Stimulated activated CD4-positive, alpha-beta T cell treated with anti-CD3 and anti-CD28 coated beads, Interleukin-12 subunit alpha, Interleukin-12 subunit beta, amount 100 ng/mL, for 48 hours (primary cell): ENCODE measurements around the gene TADA2A.
"Not testable (repeated sequence)": the region's sequence is repeated elsewhere in the genome, so short reads cannot be mapped to it uniquely, and the experiment has no call there.

ENCODE experiments used
- DNase-seq, 3 donors: peaks; one replicate each; pipeline ENCODE4 v3.0.0-alpha.2; 2020; ENCODE audit warnings: low read depth in 2 of 3, low spot score in 1 of 3

The TADA2A gene

GRCh38 chr17:37490638-37491614, 84.2 kb downstream of the TADA2A start:
- DNase-seq, result no peak

GRCh38 chr17:37492167-37492566, 85.5 kb downstream of the TADA2A start:
- DNase-seq, result no peak

GRCh38 chr17:37493249-37494027, 86.8 kb downstream of the TADA2A start:
- no peak for DNase-seq

- no peak for DNase-seq
Observed at GRCh38 chr17:37494401-37494831, 87.7 kb downstream of the TADA2A start.

GRCh38 chr17:37494971-37495370, 88.3 kb downstream of the TADA2A start:
- no peak for DNase-seq

GRCh38 chr17:37500378-37500777, 93.7 kb downstream of the TADA2A start:
- no peak for DNase-seq

GRCh38 chr17:37502009-37502936, 95.6 kb downstream of the TADA2A start:
- no peak for DNase-seq

GRCh38 chr17:37503148-37503547, 96.5 kb downstream of the TADA2A start:
- DNase-seq, result no peak

- DNase-seq, result no peak
Observed at GRCh38 chr17:37505333-37505732, 98.6 kb downstream of the TADA2A start.

- DNase-seq, result no peak
Observed at GRCh38 chr17:37506678-37507077, 100.0 kb downstream of the TADA2A start.

GRCh38 chr17:37507111-37507510, 100.4 kb downstream of the TADA2A start:
- DNase-seq, result no peak

GRCh38 chr17:37510056-37510455, 103.4 kb downstream of the TADA2A start:
- no peak for DNase-seq

- DNase-seq, result not testable (repeated sequence)
Observed at GRCh38 chr17:37511642-37512041, 105.0 kb downstream of the TADA2A start.

- DNase-seq, result no peak
Observed at GRCh38 chr17:37512442-37513068, 105.9 kb downstream of the TADA2A start.

GRCh38 chr17:37513711-37514110, 107.0 kb downstream of the TADA2A start:
- no peak for DNase-seq

GRCh38 chr17:37516127-37516571, 109.5 kb downstream of the TADA2A start:
- DNase-seq, result no peak

GRCh38 chr17:37517881-37518280, 111.2 kb downstream of the TADA2A start:
- no peak for DNase-seq

GRCh38 chr17:37518826-37519225, 112.1 kb downstream of the TADA2A start:
- DNase-seq, result no peak

GRCh38 chr17:37519251-37519985, 112.7 kb downstream of the TADA2A start:
- no peak for DNase-seq

GRCh38 chr17:37520174-37520573, 113.5 kb downstream of the TADA2A start:
- no peak for DNase-seq
